Testis (tissue), 3 donors: ENCODE measurements around the gene FIP1L1. TPM values are rescaled to one million over a fixed set of nuclear protein-coding genes. Genes with fewer than 3 reads are reported as not detected.

Experiments used
- DNase-seq: peaks from one replicate; pipeline ENCODE4 v3.0.0-alpha.2; 2019
- H3K27ac ChIP-seq, 2 donors: fragments of 200-600 bp; sonication (generic); one replicate each; pipeline ENCODE4 v1.5.1; 2019
- H3K27me3 ChIP-seq: fragments of 200-600 bp; sonication (generic); one replicate; pipeline ENCODE4 v1.5.1; 2019
- H3K36me3 ChIP-seq: fragments of 200-600 bp; sonication (generic); one replicate; pipeline ENCODE4 v1.5.1; 2017; ENCODE audit warnings: low read depth; ENCODE audit errors: missing control alignments
- H3K4me1 ChIP-seq: fragments of 200-600 bp; sonication (generic); one replicate; pipeline ENCODE4 v1.5.1; 2019
- H3K4me3 ChIP-seq, 2 donors: fragments of 200-600 bp; sonication (generic); one replicate each; pipeline ENCODE4 v1.5.1; 2017 to 2019
- H3K9me3 ChIP-seq: fragments of 200-600 bp; sonication (generic); one replicate; pipeline ENCODE4 v1.5.1; 2017
- POLR2A ChIP-seq: fragments of 450-650 bp; IDR thresholded peaks from one replicate; pipeline ENCODE4 v1.6.1; 2017; ENCODE audit warnings: antibody characterized with exemption, mild to moderate bottlenecking, moderate library complexity
- WGBS, 2 donors: methylation state at CpG; one replicate each; pipeline ENCODE4 v1.1.5; 2018; 5-methylcytosine and 5-hydroxymethylcytosine counted together
- intact Hi-C: fragments of 100-400 bp; cut with DNase I; formaldehyde crosslinking; loops from one replicate; pipeline ENCODE4 v1.15.1; 2023; ENCODE audit warnings: low total_unique reads
- polyA plus RNA-seq: library from polyadenylated mRNA; stranded (reverse); fragments of 350-450 nt; fragmentation: Illumina TruSeq; extraction: RNeasy Lipid Tissue Mini Kit (QIAGEN cat#74804); gene quantifications from one replicate; pipeline ENCODE4 v1.2.3, GENCODE V29; 2014; ENCODE audit warnings: low read depth, low replicate concordance; ENCODE audit not compliant: insufficient read depth
- total RNA-seq, 2 donors: library from RNA; depleted of rRNA; stranded (reverse); fragments of >200 nt; gene quantifications; one replicate each; pipeline ENCODE4 v1.2.3, GENCODE V29; 2016
- TF ChIP-seq, protein P1 (sequence below), 3 experiments: fragments of 450-650 bp in 2 of 3; fragments of 200-600 bp in 1 of 3; sonication (generic) in 1 of 3; IDR thresholded peaks; one replicate each; pipeline ENCODE4 v1.5.1; 2016 to 2019; ENCODE audit warnings: antibody characterized with exemption in 3 of 3, mild to moderate bottlenecking in 2 of 3, moderate library complexity in 1 of 3

FIP1L1 gene
- total and polyA plus RNA-seq, 3 donors from 2014 or later: 87.9 to 110 (median 91.3) TPM

DNA sequence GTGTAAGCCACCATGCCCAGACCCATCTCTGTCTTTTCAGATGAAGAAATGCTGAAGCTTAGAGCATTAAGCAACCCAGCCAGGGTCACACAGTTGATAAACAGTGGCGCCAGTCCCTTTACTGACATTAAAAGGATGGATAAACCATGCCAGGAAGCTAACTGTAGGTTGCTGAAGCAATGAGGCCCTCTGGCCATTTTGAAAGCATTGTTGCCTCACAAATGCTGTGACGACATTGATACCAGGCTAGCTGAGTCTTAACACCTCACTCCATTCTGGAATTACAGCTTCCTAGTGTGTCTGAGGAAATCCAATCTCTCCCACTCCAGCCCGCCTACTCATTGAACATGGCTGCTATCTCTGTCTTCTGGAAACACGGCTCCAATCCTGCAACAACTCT lies 124.1 kb downstream of the FIP1L1 start:
- Histone ChIP-seq H3K36me3 (no peaks in the 10 kb centered on the region), H3K27me3 (no peaks in the 10 kb centered on the region), H3K4me1 (peaks cover 31% of the 10 kb centered on the region), H3K9me3 (no peaks in the 10 kb centered on the region), H3K4me3 (no peak overlapping the region), H3K27ac (no peak overlapping the region)
- DNase-seq: no peak
- WGBS, 2 donors: 95 to 96% methylated on average over 4 of the region's 4 CpGs
- intact Hi-C loops: no loop called here
- TF ChIP-seq POLR2A: no peak
- TF ChIP-seq, protein P1, sequence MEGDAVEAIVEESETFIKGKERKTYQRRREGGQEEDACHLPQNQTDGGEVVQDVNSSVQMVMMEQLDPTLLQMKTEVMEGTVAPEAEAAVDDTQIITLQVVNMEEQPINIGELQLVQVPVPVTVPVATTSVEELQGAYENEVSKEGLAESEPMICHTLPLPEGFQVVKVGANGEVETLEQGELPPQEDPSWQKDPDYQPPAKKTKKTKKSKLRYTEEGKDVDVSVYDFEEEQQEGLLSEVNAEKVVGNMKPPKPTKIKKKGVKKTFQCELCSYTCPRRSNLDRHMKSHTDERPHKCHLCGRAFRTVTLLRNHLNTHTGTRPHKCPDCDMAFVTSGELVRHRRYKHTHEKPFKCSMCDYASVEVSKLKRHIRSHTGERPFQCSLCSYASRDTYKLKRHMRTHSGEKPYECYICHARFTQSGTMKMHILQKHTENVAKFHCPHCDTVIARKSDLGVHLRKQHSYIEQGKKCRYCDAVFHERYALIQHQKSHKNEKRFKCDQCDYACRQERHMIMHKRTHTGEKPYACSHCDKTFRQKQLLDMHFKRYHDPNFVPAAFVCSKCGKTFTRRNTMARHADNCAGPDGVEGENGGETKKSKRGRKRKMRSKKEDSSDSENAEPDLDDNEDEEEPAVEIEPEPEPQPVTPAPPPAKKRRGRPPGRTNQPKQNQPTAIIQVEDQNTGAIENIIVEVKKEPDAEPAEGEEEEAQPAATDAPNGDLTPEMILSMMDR (IDR thresholded peaks at IDR 0.05): no peak

DNA sequence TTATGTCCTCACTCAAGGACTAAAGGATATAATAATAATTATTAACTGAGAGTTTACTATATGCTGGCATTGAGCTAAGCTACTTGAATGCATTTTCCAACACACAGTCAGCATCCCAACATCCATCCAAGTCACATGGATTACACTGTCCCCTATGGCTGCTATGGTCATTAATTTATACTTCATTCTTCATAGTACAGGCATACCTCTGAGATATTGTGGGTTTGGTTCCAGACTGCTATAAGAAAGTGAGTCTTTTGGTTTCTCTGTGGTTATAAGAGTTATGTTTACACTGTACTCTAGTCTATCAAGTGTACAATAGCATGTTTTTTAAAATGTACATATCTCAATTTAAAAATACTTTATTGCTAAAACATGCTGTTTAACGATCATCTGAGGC lies 124.7 kb downstream of the FIP1L1 start:
- Histone ChIP-seq H3K27me3 (no peaks in the 10 kb centered on the region), H3K27ac (no peak overlapping the region), H3K9me3 (no peaks in the 10 kb centered on the region), H3K4me1 (peaks cover 26% of the 10 kb centered on the region), H3K4me3 (no peak overlapping the region), H3K36me3 (no peaks in the 10 kb centered on the region)
- intact Hi-C loops: no loop called here
- 79 to 86% methylated on average over 1 of the region's 1 CpG for WGBS, 2 donors
- TF ChIP-seq POLR2A: no peak
- no peak for DNase-seq

DNA sequence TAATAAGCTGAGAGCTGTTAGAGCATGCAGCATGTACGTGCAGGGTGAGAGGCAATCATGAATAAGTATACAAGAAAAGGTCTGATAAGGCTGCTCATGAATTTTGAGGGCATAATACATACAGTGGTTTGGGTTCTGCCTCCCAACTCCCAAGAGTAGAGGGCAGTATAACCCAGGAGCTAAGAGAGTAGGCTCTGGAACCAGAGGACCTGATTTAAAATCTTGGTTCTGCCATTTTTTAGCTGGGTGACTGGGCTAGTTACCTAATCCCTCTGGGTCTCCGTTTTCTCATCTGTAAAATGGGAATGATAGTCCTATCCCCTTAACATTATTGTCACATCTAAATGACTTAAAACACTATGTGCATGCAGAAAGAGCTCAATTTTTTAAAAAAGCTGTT lies 128.5 kb downstream of the FIP1L1 start:
- no peaks in the 10 kb centered on the region for H3K36me3 ChIP-seq
- TF ChIP-seq POLR2A: no peak
- TF ChIP-seq, protein P1 (IDR thresholded peaks at IDR 0.05): no peak
- H3K9me3 ChIP-seq: no peaks in the 10 kb centered on the region
- no peak for DNase-seq
- no peak overlapping the region for H3K4me3 ChIP-seq
- no peak overlapping the region for H3K27ac ChIP-seq
- no peaks in the 10 kb centered on the region for H3K27me3 ChIP-seq
- intact Hi-C loops: no loop called here
- 85 to 100% methylated on average over 2 of the region's 2 CpGs for WGBS, 2 donors
- H3K4me1 ChIP-seq: peaks cover 5% of the 10 kb centered on the region

DNA sequence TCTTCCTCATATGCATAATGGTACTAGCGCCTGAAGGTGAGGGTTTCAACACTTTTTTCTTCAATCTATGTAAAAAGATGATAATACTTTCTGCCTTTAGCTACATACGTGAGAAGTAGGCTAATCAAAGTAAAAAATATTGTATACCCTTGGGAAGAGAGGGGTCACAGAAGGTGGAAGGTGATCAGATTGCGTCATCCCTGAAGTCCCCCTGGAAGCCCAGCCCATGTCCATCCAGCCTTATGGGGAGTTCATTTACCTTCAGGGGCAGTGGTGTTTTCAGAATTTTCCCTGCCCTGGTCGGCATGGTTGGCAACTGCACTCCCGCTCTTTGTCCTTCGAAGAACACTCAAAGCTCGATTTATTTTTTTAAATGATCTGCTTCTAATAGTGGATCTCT lies 129.6 kb downstream of the FIP1L1 start:
- TF ChIP-seq, protein P1 (IDR thresholded peaks at IDR 0.05): no peak
- no peak for TF ChIP-seq POLR2A
- Histone ChIP-seq H3K27ac (no peak overlapping the region), H3K4me1 (peaks cover 7% of the 10 kb centered on the region), H3K4me3 (no peak overlapping the region), H3K27me3 (no peaks in the 10 kb centered on the region), H3K9me3 (no peaks in the 10 kb centered on the region), H3K36me3 (no peaks in the 10 kb centered on the region)
- DNase-seq: no peak
- WGBS, 2 donors: 77 to 82% methylated on average over 7 of the region's 7 CpGs
- intact Hi-C loops: no loop called here

DNA sequence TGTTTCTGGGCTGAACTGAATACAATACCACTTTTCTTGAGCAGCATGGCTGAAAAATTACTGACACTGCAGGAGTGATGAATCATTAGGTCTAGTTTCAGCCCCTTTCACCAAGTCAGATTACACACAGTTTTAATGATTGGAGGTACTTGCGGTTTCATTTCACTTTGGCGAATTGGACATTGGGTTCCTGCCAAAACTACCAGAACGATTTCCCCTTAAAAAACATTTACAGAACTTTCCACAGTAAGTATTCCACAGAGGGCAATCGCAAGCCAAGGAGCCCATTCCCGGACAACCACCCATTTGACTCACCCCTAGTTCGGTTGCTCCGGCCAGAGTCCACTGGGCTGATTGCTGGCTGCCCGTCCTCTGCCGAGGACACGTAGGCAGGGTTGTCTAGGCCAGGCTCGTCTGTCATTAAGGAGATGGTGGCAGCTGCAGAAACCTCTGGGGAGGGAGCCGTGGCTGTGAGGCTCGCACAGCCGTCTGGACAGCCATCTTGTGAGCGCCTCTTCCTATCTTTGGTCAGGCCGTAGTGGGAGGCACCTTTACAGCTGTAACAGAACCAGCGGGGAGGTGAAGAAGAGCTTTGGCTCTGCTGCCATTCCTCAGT lies 130.3 kb downstream of the FIP1L1 start:
- intact Hi-C loops: no loop called here
- H3K36me3 ChIP-seq: no peaks in the 10 kb centered on the region
- H3K27ac ChIP-seq: peak overlapping the region in 1 of 2 donors; percentile 3

More for the DNA sequence above, 130.3 kb downstream of the FIP1L1 start:
- H3K4me3 ChIP-seq: peak overlapping the region in 1 of 2 donors; percentile 30
- WGBS, 2 donors: 44 to 48% methylated on average over 10 to 17 of the region's 17 CpGs
- no peaks in the 10 kb centered on the region for H3K27me3 ChIP-seq
- H3K9me3 ChIP-seq: no peaks in the 10 kb centered on the region
- DNase-seq: peak; percentile 43
- TF ChIP-seq, protein P1 (IDR thresholded peaks at IDR 0.05): no peak
- no peak for TF ChIP-seq POLR2A
- H3K4me1 ChIP-seq: peaks cover 7% of the 10 kb centered on the region
